Fibroblast of lung (primary cell): Measurements from ENCODE around the gene NEK2.

Source experiments
- EZH2 ChIP-seq: IDR thresholded peaks from 2 replicates; pipeline ENCODE4 v1.5.1; 2012; ENCODE audit warnings: low read length, control low read depth, mild to moderate bottlenecking; ENCODE audit errors: missing control alignments
- TF ChIP-seq, protein P1 (sequence below), 2 donors: IDR thresholded peaks in 1 of 2; conservative IDR thresholded peaks in 1 of 2; 1 replicate in 1 of 2; 2 replicates in 1 of 2; pipeline ENCODE4 v1.5.1; 2011 to 2012; ENCODE audit warnings: low read length in 2 of 2, control low read depth in 1 of 2, inconsistent platforms in 1 of 2, low read depth in 1 of 2, mild to moderate bottlenecking in 1 of 2

DNA sequence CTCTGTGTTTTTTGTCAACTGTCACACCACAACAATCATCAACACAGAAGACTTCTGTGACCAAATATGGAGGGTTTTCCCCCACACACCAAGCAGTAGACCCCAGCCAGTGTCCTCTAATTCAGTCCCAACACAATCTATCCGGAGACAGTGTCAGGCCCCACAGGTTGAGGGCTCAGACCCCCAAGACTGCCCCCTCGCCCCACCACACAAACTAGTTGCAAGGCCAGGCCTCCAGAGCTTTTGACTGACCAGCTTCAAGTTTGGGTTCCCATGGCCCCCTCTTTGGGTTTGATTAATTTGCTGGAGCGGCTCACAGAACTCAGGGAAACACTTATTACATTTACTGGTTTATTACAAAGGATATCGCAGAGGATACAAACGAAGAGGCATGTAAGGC is 37.2 kb downstream of the NEK2 start:
- no peak for TF ChIP-seq EZH2
- TF ChIP-seq, protein P1, sequence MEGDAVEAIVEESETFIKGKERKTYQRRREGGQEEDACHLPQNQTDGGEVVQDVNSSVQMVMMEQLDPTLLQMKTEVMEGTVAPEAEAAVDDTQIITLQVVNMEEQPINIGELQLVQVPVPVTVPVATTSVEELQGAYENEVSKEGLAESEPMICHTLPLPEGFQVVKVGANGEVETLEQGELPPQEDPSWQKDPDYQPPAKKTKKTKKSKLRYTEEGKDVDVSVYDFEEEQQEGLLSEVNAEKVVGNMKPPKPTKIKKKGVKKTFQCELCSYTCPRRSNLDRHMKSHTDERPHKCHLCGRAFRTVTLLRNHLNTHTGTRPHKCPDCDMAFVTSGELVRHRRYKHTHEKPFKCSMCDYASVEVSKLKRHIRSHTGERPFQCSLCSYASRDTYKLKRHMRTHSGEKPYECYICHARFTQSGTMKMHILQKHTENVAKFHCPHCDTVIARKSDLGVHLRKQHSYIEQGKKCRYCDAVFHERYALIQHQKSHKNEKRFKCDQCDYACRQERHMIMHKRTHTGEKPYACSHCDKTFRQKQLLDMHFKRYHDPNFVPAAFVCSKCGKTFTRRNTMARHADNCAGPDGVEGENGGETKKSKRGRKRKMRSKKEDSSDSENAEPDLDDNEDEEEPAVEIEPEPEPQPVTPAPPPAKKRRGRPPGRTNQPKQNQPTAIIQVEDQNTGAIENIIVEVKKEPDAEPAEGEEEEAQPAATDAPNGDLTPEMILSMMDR (conservative IDR thresholded peaks at IDR 0.05 in 1 of 2, IDR thresholded peaks at IDR 0.05 in 1 of 2; ENCODE audit: low read depth in 1 of 2, low read length in 2 of 2), result no peak
